CD4-positive, alpha-beta T cell treated with Interleukin-4 for 4 hours (primary cell): Measurements from ENCODE around the gene MUCL3.
"Not testable (repeated sequence)": the region's sequence is repeated elsewhere in the genome, so short reads cannot be mapped to it uniquely, and the experiment has no call there.

ENCODE experiments used
- DNase-seq: peaks from one replicate; pipeline ENCODE4 v3.0.0-alpha.2; 2020

The MUCL3 gene

DNA sequence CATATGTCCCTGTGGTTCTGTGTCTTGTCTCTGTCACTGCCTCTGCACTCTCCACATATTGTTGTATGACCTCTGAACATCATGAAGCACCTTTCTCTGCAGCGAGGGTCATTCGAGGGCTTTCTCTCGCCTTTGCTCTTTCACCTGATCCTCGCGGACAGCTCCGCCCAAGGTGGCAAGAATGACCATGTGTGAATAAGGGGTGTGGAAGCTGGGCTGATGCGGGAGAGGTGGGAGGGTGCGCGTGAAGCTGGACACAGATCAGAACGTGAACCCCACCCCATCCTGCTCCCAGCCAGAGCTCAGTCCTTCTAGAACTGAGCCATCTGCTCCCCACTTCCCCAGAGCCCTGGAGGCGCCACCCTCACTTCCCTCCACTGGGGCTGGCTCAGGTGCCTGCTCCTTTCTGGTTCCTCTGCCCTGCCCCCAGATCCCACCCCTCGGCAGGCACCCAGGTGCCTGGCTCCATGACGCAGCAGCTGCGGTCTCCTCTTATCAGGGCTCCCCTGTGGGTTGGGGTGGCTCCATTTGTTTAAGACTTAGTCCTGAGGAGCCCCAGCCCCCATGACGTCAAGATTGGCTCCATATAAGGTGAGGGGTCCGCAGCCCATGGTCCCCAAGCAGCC is at the start of gene MUCL3:
Gene MUCL3, plus strand, starts transcription at position 613 of the 626 bp plus-strand sequence. CDS start 27 bp downstream, outside the sequence.
- DNase-seq = no peak

DNA sequence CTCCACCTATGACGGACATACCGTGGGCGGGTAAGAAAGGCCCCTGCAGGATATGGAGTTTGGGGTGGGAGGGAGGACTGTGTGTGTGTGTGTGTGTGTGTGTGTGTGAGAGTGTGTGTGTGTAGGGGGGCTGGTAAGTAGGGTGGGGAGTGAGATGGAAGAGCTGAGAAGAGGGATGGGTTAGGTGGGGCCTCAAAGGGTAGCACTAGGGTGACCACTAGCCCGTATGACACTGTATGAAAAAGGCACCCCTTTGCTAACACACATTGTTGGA is 49.4 kb upstream of the MUCL3 start:
- DNase-seq = no peak

GRCh38 chr6:30891816-30892538 is 48.8 kb upstream of the MUCL3 start:
- DNase-seq = no peak

DNA sequence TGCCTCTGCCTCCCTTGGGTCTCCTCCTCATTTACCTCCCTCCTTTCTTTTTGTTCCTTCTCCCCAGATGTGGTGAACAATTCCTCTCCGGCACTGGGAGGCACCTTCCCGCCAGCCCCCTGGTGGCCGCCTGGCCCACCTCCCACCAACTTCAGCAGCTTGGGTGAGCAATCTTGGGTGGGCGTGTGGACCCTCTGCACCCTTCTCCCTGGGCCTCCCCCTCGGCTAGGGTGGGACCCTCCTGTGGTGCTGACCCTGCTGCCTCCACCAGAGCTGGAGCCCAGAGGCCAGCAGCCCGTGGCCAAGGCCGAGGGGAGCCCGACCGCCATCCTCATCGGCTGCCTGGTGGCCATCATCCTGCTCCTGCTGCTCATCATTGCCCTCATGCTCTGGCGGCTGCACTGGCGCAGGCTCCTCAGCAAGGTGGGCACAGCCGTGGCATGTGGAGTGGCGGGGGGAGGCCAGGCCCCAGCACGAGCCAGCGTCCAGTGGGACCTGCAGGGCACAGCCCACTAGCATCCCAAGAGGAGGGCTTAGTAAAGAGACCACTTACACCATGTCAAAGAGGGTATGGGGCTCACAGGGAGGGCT is 47.7 kb upstream of the MUCL3 start:
- no peak for DNase-seq

DNA sequence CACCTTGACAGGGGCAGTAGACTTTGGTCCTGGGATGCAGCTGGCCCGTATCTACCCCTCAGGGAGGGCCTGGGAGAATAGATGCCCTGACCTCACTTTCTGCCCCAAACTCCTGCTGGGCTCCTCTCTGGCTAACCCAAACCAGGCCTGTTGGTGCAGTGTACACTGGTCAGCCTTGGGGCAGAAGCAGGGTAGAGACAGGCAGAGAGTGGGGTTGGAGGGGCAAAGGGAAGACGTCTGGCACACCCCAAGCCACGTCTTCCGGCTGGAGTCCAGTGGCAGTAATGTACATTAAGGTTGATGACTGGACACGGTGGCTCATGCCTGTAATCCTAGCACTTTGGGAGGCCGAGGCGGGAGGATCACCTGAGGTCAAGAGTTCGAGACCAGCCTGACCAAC is 47.1 kb upstream of the MUCL3 start:
- DNase-seq = no peak

DNA sequence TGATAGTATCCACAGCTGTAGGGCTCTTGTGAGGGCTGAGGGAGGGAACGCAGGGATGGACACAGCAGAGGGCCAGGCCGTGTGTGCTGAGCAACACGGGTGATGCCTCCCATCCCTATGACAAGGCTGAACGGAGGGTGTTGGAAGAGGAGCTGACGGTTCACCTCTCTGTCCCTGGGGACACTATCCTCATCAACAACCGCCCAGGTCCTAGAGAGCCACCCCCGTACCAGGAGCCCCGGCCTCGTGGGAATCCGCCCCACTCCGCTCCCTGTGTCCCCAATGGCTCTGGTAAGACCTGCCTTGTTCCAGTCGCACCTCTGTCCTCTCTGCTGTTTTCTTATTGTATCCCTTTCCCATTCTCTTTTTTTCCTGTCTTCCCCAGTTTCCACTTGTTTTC is 46.4 kb upstream of the MUCL3 start:
- no peak for DNase-seq

DNA sequence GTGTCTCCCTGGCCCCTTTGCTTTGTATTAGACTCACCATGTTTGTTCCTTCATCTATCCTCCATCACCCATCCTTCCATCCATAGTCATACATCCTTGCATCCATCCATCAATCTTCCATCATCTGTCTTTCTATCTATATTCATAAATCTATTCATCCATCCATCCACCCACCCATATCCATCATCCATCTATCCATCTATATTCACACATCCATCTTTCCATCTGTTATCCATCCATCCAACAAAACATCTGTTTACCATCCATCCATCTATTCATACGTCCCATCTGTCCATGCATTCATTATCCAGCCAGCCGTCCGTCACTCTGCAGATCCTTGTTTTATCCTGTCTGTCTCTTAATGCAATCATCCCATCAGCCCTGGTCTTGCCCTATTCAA is 45.8 kb upstream of the MUCL3 start:
- no peak for DNase-seq

DNA sequence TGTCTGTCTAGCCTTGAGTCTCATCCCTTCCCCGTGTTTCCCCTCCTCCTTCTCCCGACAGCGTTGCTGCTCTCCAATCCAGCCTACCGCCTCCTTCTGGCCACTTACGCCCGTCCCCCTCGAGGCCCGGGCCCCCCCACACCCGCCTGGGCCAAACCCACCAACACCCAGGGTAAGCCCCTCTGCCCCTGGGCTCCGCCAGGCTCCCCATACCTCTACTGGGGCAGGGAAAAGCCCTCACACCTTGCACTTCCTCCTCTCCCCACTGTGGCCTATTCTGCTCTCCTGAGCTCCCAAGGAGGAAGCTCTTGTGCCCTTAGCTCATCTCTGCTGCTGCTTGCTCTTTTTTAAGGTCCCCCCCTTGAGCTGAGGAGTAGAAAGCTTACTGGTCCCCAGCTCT is 45.4 kb upstream of the MUCL3 start:
- no peak for DNase-seq

DNA sequence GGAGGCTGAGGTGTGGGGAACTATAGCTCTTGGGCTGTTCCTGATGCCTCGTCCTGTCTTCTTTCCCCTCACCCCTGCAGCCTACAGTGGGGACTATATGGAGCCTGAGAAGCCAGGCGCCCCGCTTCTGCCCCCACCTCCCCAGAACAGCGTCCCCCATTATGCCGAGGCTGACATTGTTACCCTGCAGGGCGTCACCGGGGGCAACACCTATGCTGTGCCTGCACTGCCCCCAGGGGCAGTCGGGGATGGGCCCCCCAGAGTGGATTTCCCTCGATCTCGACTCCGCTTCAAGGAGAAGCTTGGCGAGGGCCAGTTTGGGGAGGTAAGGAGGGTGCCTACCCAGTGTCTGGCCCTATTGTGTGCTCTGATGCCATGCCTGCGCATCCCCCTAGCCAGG is 44.2 kb upstream of the MUCL3 start:
- DNase-seq = no peak

DNA sequence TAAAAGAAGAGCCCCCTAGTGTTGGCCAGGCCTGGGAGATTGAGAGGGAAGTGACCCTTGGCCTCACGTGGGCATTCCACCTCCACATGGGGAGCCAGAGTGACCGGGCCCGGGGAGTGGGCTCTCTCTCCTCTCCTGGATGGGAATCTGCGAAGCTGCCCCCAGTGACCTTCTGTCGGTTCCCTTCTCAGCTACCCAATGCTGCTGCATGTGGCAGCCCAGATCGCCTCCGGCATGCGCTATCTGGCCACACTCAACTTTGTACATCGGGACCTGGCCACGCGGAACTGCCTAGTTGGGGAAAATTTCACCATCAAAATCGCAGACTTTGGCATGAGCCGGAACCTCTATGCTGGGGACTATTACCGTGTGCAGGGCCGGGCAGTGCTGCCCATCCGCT is 42.9 kb upstream of the MUCL3 start:
- DNase-seq = no peak

DNA sequence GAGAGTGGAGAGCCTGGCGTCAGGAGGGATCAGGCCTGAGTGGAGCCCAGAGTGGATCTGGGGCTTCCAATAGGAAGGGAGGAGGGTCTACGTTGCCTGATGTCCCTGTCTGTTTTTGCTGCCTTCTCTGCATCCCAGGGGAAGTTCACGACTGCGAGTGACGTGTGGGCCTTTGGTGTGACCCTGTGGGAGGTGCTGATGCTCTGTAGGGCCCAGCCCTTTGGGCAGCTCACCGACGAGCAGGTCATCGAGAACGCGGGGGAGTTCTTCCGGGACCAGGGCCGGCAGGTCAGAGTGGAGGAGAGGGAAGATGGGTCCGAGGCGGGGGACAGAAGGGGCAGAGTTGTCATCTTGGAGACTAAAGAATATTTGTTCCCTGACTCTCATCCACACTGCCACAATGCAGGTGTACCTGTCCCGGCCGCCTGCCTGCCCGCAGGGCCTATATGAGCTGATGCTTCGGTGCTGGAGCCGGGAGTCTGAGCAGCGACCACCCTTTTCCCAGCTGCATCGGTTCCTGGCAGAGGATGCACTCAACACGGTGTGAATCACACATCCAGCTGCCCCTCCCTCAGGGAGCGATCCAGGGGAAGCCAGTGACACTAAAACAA is 41.9 kb upstream of the MUCL3 start:
- DNase-seq = no peak

GRCh38 chr6:30900863-30901417 is 39.8 kb upstream of the MUCL3 start:
- no peak for DNase-seq

GRCh38 chr6:30901436-30901835 is 39.3 kb upstream of the MUCL3 start:
- no peak for DNase-seq

GRCh38 chr6:30902196-30902595 is 38.6 kb upstream of the MUCL3 start:
- DNase-seq = not testable (repeated sequence)

- DNase-seq = no peak
Observed at GRCh38 chr6:30902709-30903108, 38.1 kb upstream of the MUCL3 start.

GRCh38 chr6:30903236-30903635 is 37.5 kb upstream of the MUCL3 start:
- DNase-seq = no peak

GRCh38 chr6:30907290-30907757 is 33.4 kb upstream of the MUCL3 start:
- not testable (repeated sequence) for DNase-seq

- peak; percentile 96 for DNase-seq
Observed at GRCh38 chr6:30907758-30908591, 32.8 kb upstream of the MUCL3 start, which contains the start of gene GTF2H4. GTF2H4 (plus strand) TSS chr6:30908207.

DNA sequence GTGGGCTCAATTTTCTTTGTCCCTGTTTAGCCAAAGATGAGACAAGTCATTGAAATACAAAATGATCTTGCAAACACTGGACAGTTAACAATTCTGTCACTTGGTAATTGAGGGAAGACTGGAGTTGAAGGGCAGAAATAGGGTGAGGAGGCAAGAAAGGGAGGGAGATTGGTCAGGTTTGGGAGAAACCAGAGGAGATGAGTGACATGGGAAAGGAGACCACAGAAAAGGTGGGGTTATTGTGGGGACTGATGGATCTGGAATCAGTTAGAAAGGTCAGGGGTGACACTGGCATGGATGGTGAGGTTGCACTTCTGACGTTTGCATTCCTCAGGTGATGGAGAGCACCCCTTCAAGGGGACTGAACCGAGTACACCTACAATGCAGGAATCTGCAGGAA is 32.1 kb upstream of the MUCL3 start:
- no peak for DNase-seq

GRCh38 chr6:30910473-30910872 is 30.3 kb upstream of the MUCL3 start:
- DNase-seq = not testable (repeated sequence)

DNA sequence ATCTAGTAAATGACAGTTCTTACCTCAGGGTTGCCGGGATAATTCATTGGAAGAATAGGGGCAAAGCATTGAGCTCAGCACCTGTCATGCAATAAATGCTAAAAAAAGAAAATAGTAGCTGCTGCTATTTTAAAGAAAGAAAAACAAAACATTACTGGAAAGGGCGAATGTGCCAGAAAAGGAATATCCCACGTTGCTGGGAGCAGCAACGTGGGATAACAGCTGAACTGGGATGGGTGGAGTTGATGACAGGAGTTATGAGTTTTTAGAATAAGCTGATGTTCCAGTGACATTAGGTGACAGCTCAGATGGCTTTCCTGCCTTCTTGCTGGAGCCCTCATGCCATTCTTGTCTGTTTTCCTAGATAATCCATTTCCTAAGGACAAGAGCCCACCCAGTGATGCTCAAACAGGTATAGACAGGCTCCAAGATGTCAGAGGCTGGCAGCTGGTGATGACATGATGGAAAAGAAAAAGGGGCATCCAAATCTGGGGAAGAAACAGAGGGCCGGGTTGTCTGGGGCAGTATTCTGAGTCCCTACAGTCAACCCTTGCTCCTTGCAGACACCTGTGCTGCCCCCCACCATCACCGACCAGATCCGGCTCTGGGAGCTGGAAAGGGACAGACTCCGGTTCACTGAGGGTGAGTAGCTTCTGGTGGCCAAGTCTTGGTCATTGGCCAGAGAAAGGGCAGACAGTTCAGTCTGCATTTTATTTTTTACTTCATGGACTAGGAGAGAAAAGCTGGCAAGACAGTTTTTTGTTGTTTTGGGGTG is 27.8 kb upstream of the MUCL3 start:
- no peak for DNase-seq

- DNase-seq = no peak
Observed at GRCh38 chr6:30913721-30914075, 27.1 kb upstream of the MUCL3 start.
